ENCODE results near the gene SLC4A1. TPM values are rescaled to one million over a fixed set of nuclear protein-coding genes. Genes with fewer than 3 reads are reported as not detected.

SLC4A1 gene
- total RNA-seq, 1 donor from 2014 or later = not detected

- H3K4me3 Mint-ChIP-seq (ENCODE audit: unreplicated experiment) = peak overlapping the region; percentile 86
- H3K36me3 Mint-ChIP-seq (ENCODE audit: unreplicated experiment) = no peaks in the 10 kb centered on the region
- peaks cover 14% of the 10 kb centered on the region for H3K27me3 Mint-ChIP-seq (ENCODE audit: unreplicated experiment)
- peaks cover 28% of the 10 kb centered on the region for H3K4me1 Mint-ChIP-seq (ENCODE audit: low read depth, unreplicated experiment)
- peak overlapping the region; percentile 80 for H3K27ac Mint-ChIP-seq (ENCODE audit: unreplicated experiment)
- H3K9me3 Mint-ChIP-seq (ENCODE audit: unreplicated experiment) = peaks cover 11% of the 10 kb centered on the region
- no peak for TF ChIP-seq CTCF (IDR thresholded peaks at IDR 0.05; ENCODE audit: partially characterized antibody, unreplicated experiment)
- peak; percentile 91 for DNase-seq
These were observed 39.7 kb upstream of the SLC4A1 start for GRCh38 chr17:44307387-44308186.

GRCh38 chr17:44304651-44305050 is 36.7 kb upstream of the SLC4A1 start:
- no peak for DNase-seq
- Mint-ChIP-seq H3K4me3 (ENCODE audit: unreplicated experiment) (no peak overlapping the region), H3K9me3 (ENCODE audit: unreplicated experiment) (peaks cover 7% of the 10 kb centered on the region), H3K27ac (ENCODE audit: unreplicated experiment) (no peak overlapping the region), H3K27me3 (ENCODE audit: unreplicated experiment) (peaks cover 5% of the 10 kb centered on the region), H3K36me3 (ENCODE audit: unreplicated experiment) (no peaks in the 10 kb centered on the region), H3K4me1 (ENCODE audit: low read depth, unreplicated experiment) (peaks cover 7% of the 10 kb centered on the region)
- no peak for TF ChIP-seq CTCF (IDR thresholded peaks at IDR 0.05; ENCODE audit: partially characterized antibody, unreplicated experiment)

- peaks cover 4% of the 10 kb centered on the region for H3K36me3 Mint-ChIP-seq (ENCODE audit: unreplicated experiment)
- no peak for DNase-seq
- TF ChIP-seq CTCF (IDR thresholded peaks at IDR 0.05; ENCODE audit: partially characterized antibody, unreplicated experiment) = no peak
- no peaks in the 10 kb centered on the region for H3K4me1 Mint-ChIP-seq (ENCODE audit: low read depth, unreplicated experiment)
- H3K4me3 Mint-ChIP-seq (ENCODE audit: unreplicated experiment) = no peak overlapping the region
- H3K9me3 Mint-ChIP-seq (ENCODE audit: unreplicated experiment) = no peaks in the 10 kb centered on the region
- no peak overlapping the region for H3K27ac Mint-ChIP-seq (ENCODE audit: unreplicated experiment)
- peaks cover 4% of the 10 kb centered on the region for H3K27me3 Mint-ChIP-seq (ENCODE audit: unreplicated experiment)
These were observed 30.0 kb upstream of the SLC4A1 start for GRCh38 chr17:44297975-44298374.

- TF ChIP-seq CTCF (IDR thresholded peaks at IDR 0.05; ENCODE audit: partially characterized antibody, unreplicated experiment) = no peak
- no peak overlapping the region for H3K27ac Mint-ChIP-seq (ENCODE audit: unreplicated experiment)
- no peaks in the 10 kb centered on the region for H3K9me3 Mint-ChIP-seq (ENCODE audit: unreplicated experiment)
- H3K27me3 Mint-ChIP-seq (ENCODE audit: unreplicated experiment) = peaks cover 6% of the 10 kb centered on the region
- no peaks in the 10 kb centered on the region for H3K4me1 Mint-ChIP-seq (ENCODE audit: low read depth, unreplicated experiment)
- no peak for DNase-seq
- H3K36me3 Mint-ChIP-seq (ENCODE audit: unreplicated experiment) = peaks cover 4% of the 10 kb centered on the region
- no peak overlapping the region for H3K4me3 Mint-ChIP-seq (ENCODE audit: unreplicated experiment)
These were observed 25.7 kb upstream of the SLC4A1 start for GRCh38 chr17:44293509-44294226.

GRCh38 chr17:44287651-44288050 is 19.7 kb upstream of the SLC4A1 start:
- no peak for TF ChIP-seq CTCF (IDR thresholded peaks at IDR 0.05; ENCODE audit: partially characterized antibody, unreplicated experiment)
- DNase-seq = no peak
- no peaks in the 10 kb centered on the region for H3K4me1 Mint-ChIP-seq (ENCODE audit: low read depth, unreplicated experiment)
- H3K27ac Mint-ChIP-seq (ENCODE audit: unreplicated experiment) = no peak overlapping the region
- no peak overlapping the region for H3K4me3 Mint-ChIP-seq (ENCODE audit: unreplicated experiment)
- H3K27me3 Mint-ChIP-seq (ENCODE audit: unreplicated experiment) = peaks cover 9% of the 10 kb centered on the region
- peaks cover 4% of the 10 kb centered on the region for H3K9me3 Mint-ChIP-seq (ENCODE audit: unreplicated experiment)
- H3K36me3 Mint-ChIP-seq (ENCODE audit: unreplicated experiment) = no peaks in the 10 kb centered on the region
